CD4-positive, alpha-beta T cell (primary cell): ENCODE results near the gene GPR35. TPM values are rescaled to one million over a fixed set of nuclear protein-coding genes. Genes with fewer than 3 reads are reported as not detected.

ENCODE experiments used
- ATAC-seq: fragments of 200-7000 bp; cut with Tn5 transposase; one replicate; pipeline ENCODE4 v1.10.0; 2022; ENCODE audit warnings: mild to moderate bottlenecking; ENCODE audit not compliant: poor library complexity
- CTCF ChIA-PET: fragments of 350-600 bp; sonication (Branson Sonifier 250); formaldehyde crosslinking; loops from one replicate; lab custom pipeline; 2021; ENCODE audit warnings: antibody characterized with exemption, inconsistent platforms; lab: Charles Lee
- POLR2A ChIA-PET: fragments of 350-600 bp; sonication (Branson Sonifier 250); formaldehyde crosslinking; loops from one replicate; lab custom pipeline; 2021; ENCODE audit warnings: antibody characterized with exemption, inconsistent platforms; lab: Charles Lee
- DNase-seq, 14 experiments: peaks; one replicate each; pipeline ENCODE4 v3.0.0-alpha.2; 2013 to 2020; ENCODE audit warnings: mixed read lengths in 2 of 14
- H3K27ac ChIP-seq, 2 donors: one replicate each; pipeline versions ENCODE4 v1.5.1 to v1.7.0; 2013; ENCODE audit warnings: low read length in 2 of 2, low read depth in 1 of 2, mild to moderate bottlenecking in 1 of 2
- H3K27me3 ChIP-seq, 2 experiments: 1 replicate in 1 of 2; 2 replicates in 1 of 2; pipeline versions ENCODE4 v1.6.1 to v1.7.0; 2013; ENCODE audit warnings: low read length in 2 of 2, control low read depth in 1 of 2, mild to moderate bottlenecking in 1 of 2, moderate library complexity in 1 of 2; ENCODE audit not compliant: insufficient read depth in 2 of 2, control insufficient read depth in 1 of 2
- H3K36me3 ChIP-seq: one replicate; pipeline ENCODE4 v1.6.1; 2013; ENCODE audit warnings: low read length, control low read depth; ENCODE audit not compliant: insufficient read depth
- H3K4me1 ChIP-seq: one replicate; pipeline ENCODE4 v1.6.1; 2013; ENCODE audit warnings: low read length, control low read depth; ENCODE audit not compliant: insufficient read depth
- H3K4me3 ChIP-seq: one replicate; pipeline ENCODE4 v1.5.1; 2013; ENCODE audit warnings: mild to moderate bottlenecking, low read length, moderate library complexity
- H3K9me3 ChIP-seq, 2 experiments: 1 replicate in 1 of 2; 2 replicates in 1 of 2; pipeline versions ENCODE4 v1.6.1 to v1.7.0; 2013; ENCODE audit warnings: low read length in 2 of 2, mild to moderate bottlenecking in 2 of 2, control low read depth in 1 of 2, moderate library complexity in 1 of 2; ENCODE audit not compliant: control insufficient read depth in 1 of 2, insufficient read depth in 1 of 2
- H3K27ac Mint-ChIP-seq: one replicate; pipeline ENCODE4 v1.8.0; 2020; ENCODE audit warnings: mixed read lengths
- H3K27me3 Mint-ChIP-seq: one replicate; pipeline ENCODE4 v1.8.0; 2021; ENCODE audit warnings: mixed read lengths
- H3K36me3 Mint-ChIP-seq: one replicate; pipeline ENCODE4 v1.8.0; 2021; ENCODE audit warnings: low read depth, mixed read lengths
- H3K4me1 Mint-ChIP-seq: one replicate; pipeline ENCODE4 v1.8.0; 2021; ENCODE audit warnings: low read depth, mixed read lengths
- H3K4me3 Mint-ChIP-seq: one replicate; pipeline ENCODE4 v1.8.0; 2020; ENCODE audit warnings: mild to moderate bottlenecking, mixed read lengths
- H3K9me3 Mint-ChIP-seq: one replicate; pipeline ENCODE4 v1.8.0; 2020; ENCODE audit warnings: mixed read lengths
- intact Hi-C, 2 experiments: fragments of 100-400 bp; cut with DNase I in 1 of 2; cut with micrococcal nuclease in 1 of 2; formaldehyde crosslinking; loops; one replicate each; pipeline versions ENCODE4 v1.15.1 to v1.9.0; 2023 to 2025; cut with DNase I, micrococcal nuclease
- total RNA-seq, 174 experiments: library from RNA in 2 of 174; stranded (reverse) in 2 of 174; gene quantifications; one replicate each; pipeline ENCODE4 v1.2.3 and lab custom pipeline; 2021 to 2026
- TF ChIP-seq, protein P1 (sequence below): fragments of 200-600 bp; IDR thresholded peaks from one replicate; pipeline ENCODE4 v1.8.0; 2022; ENCODE audit warnings: antibody characterized with exemption, mild to moderate bottlenecking

The GPR35 gene
- total RNA-seq, 2 experiments from 2014 or later, result 7.1 to 7.2 TPM

- Mint-ChIP-seq H3K27ac (peak overlapping the region; percentile 92), H3K27me3 (no peaks in the 10 kb centered on the region), H3K36me3 (peaks cover 21% of the 10 kb centered on the region), H3K4me1 (peaks cover 33% of the 10 kb centered on the region), H3K4me3 (no peak overlapping the region), H3K9me3 (no peaks in the 10 kb centered on the region)
- Histone ChIP-seq H3K4me3 (no peak overlapping the region), H3K4me1 (peaks cover 64% of the 10 kb centered on the region), H3K27ac (peak overlapping the region in 1 of 2 donors; percentile 60), H3K9me3 (peaks cover 7 to 13% of the 10 kb centered on the region in 2 experiments), H3K27me3 (no peaks in the 10 kb centered on the region), H3K36me3 (peaks cover 2% of the 10 kb centered on the region)
- ATAC-seq, result no peak
- TF ChIP-seq, protein P1, sequence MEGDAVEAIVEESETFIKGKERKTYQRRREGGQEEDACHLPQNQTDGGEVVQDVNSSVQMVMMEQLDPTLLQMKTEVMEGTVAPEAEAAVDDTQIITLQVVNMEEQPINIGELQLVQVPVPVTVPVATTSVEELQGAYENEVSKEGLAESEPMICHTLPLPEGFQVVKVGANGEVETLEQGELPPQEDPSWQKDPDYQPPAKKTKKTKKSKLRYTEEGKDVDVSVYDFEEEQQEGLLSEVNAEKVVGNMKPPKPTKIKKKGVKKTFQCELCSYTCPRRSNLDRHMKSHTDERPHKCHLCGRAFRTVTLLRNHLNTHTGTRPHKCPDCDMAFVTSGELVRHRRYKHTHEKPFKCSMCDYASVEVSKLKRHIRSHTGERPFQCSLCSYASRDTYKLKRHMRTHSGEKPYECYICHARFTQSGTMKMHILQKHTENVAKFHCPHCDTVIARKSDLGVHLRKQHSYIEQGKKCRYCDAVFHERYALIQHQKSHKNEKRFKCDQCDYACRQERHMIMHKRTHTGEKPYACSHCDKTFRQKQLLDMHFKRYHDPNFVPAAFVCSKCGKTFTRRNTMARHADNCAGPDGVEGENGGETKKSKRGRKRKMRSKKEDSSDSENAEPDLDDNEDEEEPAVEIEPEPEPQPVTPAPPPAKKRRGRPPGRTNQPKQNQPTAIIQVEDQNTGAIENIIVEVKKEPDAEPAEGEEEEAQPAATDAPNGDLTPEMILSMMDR, result no peak
- POLR2A ChIA-PET, result interaction anchor here (1.7 to 3.4 kb wide), 3 partner anchors 35 to 60 kb away, joined by 7 to 35 read pairs (median 26); partner anchors contain the start of genes CAPN10 and DUSP28
- CTCF ChIA-PET, result interaction anchor here (0.7 to 2.1 kb wide), 6 partner anchors 34 to 166 kb away, joined by 3 to 9 read pairs (median 6); partner anchors contain the start of gene CAPN10
- peak in 3 of 14 experiments; percentile 2 to 48 (median 42) for DNase-seq
- intact Hi-C loops, result loop anchor here in 1 of 2 experiments (2.0 kb wide), 1 partner anchor 34 kb away; the partner anchor contains the start of gene CAPN10
Observed at GRCh38 chr2:240620859-240621258, 4.4 kb upstream of the GPR35 start.

DNA sequence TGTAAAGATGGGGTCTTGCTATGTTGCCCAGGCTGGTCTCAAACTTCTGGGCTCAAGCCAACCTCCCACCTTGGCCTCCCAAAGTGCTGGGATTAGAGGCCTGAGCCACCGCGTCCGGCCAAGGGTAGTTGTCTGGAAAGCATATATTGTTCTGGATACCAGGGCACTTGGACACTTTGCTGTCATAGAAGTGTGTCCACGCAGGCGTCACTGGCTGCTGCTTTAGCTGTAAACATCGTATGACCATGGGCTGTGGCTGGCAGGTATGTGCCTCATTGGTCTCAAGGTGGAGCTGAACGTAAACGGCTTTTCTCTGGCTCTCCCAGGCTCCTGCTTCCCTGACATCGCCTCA is 3.2 kb upstream of the GPR35 start:
- H3K36me3 ChIP-seq, result peaks cover 2% of the 10 kb centered on the region
- peaks cover 75% of the 10 kb centered on the region for H3K4me1 ChIP-seq
- CTCF ChIA-PET, result interaction anchor here (1.0 to 2.1 kb wide), 5 partner anchors 35 to 108 kb away, joined by 3 to 9 read pairs (median 6); partner anchors contain the start of gene CAPN10
- H3K9me3 Mint-ChIP-seq, result no peaks in the 10 kb centered on the region
- no peaks in the 10 kb centered on the region for H3K27me3 ChIP-seq
- ATAC-seq, result no peak
- peaks cover 21% of the 10 kb centered on the region for H3K36me3 Mint-ChIP-seq
- H3K4me1 Mint-ChIP-seq, result peaks cover 40% of the 10 kb centered on the region
- intact Hi-C loops, result no loop called here
- DNase-seq, result peak in 2 of 14 experiments; percentile 3 to 32
- H3K27me3 Mint-ChIP-seq, result no peaks in the 10 kb centered on the region
- peaks cover 2% of the 10 kb centered on the region in 2 experiments for H3K9me3 ChIP-seq
- H3K4me3 Mint-ChIP-seq, result peak overlapping the region; percentile 65
- peak overlapping the region; percentile 15 to 60 for H3K27ac ChIP-seq
- H3K27ac Mint-ChIP-seq, result peak overlapping the region; percentile 92
- TF ChIP-seq, protein P1, result no peak
- H3K4me3 ChIP-seq, result no peak overlapping the region
- POLR2A ChIA-PET, result interaction anchor here (0.8 to 3.4 kb wide), 5 partner anchors 36 to 61 kb away, joined by 3 to 35 read pairs (median 7); partner anchors contain the start of genes CAPN10 and DUSP28

GRCh38 chr2:240622531-240623235 is 2.6 kb upstream of the GPR35 start:
- H3K27me3 ChIP-seq, result no peaks in the 10 kb centered on the region
- no peak overlapping the region for H3K4me3 ChIP-seq
- intact Hi-C loops, result no loop called here
- CTCF ChIA-PET, result interaction anchor here (1.7 to 1.8 kb wide), 2 partner anchors 56 to 58 kb away, joined by 5 to 9 read pairs; no protein-coding TSS in a partner anchor
- peak in 10 of 14 experiments; percentile 45 to 88 (median 66) for DNase-seq
- peak overlapping the region; percentile 15 to 60 for H3K27ac ChIP-seq
- peaks cover 2% of the 10 kb centered on the region for H3K36me3 ChIP-seq
- peak overlapping the region; percentile 34 for H3K4me3 Mint-ChIP-seq
- H3K9me3 Mint-ChIP-seq, result no peaks in the 10 kb centered on the region
- H3K27ac Mint-ChIP-seq, result peak overlapping the region; percentile 92
- H3K36me3 Mint-ChIP-seq, result peaks cover 18% of the 10 kb centered on the region
- TF ChIP-seq, protein P1, result no peak
- H3K27me3 Mint-ChIP-seq, result no peaks in the 10 kb centered on the region
- peaks cover 42% of the 10 kb centered on the region for H3K4me1 Mint-ChIP-seq
- ATAC-seq, result peak; percentile 8
- POLR2A ChIA-PET, result interaction anchor here (0.9 to 3.4 kb wide), 8 partner anchors 36 to 82 kb away, joined by 3 to 35 read pairs (median 4); partner anchors contain the start of genes CAPN10 and DUSP28
- peaks cover 82% of the 10 kb centered on the region for H3K4me1 ChIP-seq
- H3K9me3 ChIP-seq, result no peaks in the 10 kb centered on the region
